ENCODE results near the gene MYADML2. TPM values are rescaled to one million over a fixed set of nuclear protein-coding genes. Genes with fewer than 3 reads are reported as not detected.

The MYADML2 gene, protein sequence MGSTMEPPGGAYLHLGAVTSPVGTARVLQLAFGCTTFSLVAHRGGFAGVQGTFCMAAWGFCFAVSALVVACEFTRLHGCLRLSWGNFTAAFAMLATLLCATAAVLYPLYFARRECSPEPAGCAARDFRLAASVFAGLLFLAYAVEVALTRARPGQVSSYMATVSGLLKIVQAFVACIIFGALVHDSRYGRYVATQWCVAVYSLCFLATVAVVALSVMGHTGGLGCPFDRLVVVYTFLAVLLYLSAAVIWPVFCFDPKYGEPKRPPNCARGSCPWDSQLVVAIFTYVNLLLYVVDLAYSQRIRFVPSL
- total RNA-seq = not detected

DNA sequence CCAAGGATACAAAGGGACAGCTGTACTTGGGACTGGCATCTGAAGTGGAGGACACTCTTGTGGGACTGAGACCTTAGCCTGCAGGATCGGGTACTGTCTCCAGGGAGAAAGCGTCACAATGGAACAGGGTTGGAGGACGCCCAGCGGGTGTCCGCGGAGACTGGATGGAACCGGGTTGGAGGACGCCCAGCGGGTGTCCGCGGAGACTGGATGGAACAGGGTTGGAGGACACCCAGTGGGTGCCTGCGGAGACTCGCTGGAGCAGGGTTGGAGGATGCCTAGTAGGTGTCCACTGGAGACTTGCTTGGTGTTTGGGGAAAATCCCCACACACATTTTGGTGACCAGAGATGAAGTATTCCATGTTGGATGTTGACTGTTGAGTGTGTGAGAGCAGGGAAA, at the start of gene MYADML2:
TSS of gene MYADML2 (minus strand) at position 45 of the 400 bp plus-strand sequence. CDS start 5,492 bp downstream, outside the sequence.
- DNase-seq = no peak
- Mint-ChIP-seq H3K4me3 (no peak within 1 kb of the TSS), H3K9me3 (ENCODE audit: low read depth) (no peaks in the 10 kb centered on the region), H3K27ac (no peak within 1 kb of the TSS), H3K36me3 (no peaks in the 10 kb centered on the region), H3K27me3 (peaks cover 8% of the 10 kb centered on the region), H3K4me1 (no peaks in the 10 kb centered on the region)
- ATAC-seq = no peak
- CTCF ChIA-PET = interaction anchor here (1.9 kb wide), 1 partner anchor 12 kb away, joined by 5 read pairs; no protein-coding TSS in a partner anchor

DNA sequence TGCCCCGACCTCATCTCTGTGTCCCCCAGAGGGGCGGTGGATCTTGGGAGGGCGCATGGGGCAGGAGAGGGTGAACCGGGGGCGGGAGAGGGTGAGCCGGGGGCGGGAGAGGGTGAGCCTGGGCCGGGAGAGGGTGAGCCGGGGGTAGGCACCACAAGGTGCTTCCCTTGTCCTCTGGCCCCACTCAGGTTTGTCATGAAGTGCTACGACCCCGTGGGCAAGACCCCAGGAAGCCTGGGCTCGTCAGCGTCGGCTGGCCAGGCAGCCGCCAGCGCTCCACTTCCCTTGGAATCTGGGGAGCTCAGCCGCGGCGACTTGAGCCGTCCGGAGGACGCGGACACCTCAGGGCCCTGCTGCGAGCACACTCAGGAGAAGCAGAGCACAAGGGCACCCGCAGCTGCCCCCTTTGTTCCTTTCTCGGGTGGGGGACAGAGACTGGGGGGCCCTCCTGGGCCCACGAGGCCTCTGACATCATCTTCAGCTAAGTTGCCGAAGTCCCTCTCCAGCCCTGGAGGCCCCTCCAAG, 49.3 kb upstream of the MYADML2 start:
- no peaks in the 10 kb centered on the region for H3K4me1 Mint-ChIP-seq
- no peaks in the 10 kb centered on the region for H3K9me3 Mint-ChIP-seq (ENCODE audit: low read depth)
- CTCF ChIA-PET = interaction anchor here (1.4 kb wide), 1 partner anchor 37 kb away, joined by 6 read pairs; no protein-coding TSS in a partner anchor
- H3K36me3 Mint-ChIP-seq = no peaks in the 10 kb centered on the region
- no peaks in the 10 kb centered on the region for H3K27me3 Mint-ChIP-seq
- H3K4me3 Mint-ChIP-seq = no peak overlapping the region
- no peak for ATAC-seq
- H3K27ac Mint-ChIP-seq = no peak overlapping the region
- DNase-seq = no peak

DNA sequence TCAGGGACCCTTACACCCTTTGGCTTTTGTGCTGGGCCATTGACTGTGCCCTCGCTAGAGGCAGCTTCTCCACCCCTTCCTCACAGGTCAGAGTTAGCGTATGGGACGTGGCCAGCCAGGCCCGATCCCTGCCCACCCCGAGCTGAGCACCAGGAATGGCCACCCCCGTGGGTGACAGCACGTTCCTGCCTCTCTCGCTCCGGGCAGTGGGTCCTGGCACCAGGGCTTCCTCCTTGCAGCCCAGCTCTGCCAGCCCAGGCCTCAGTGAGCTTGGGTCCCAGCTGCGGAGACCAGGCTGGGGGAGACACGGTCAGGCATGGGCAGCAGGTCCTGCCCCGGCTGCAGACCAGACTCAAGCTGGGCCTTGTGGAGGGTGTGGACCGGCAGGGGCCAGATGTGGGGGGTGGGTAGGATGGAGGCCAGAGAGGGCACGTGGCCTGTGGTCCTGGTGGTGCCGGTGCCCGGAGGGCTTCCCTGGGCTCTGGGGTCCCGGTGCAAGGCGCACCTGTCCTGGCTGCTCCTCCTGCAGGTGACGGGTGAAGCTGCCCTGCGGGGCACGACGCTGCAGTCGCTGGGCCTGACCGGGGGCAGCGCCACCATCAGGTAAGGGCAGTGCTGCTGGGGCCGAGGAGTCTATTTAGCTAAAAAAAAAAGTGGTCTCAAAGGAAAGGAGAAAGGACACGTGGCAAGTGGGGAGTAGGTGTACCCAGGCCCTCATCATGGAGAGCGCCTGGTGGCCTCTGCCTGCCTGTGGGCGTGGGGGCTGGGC, 48.6 kb upstream of the MYADML2 start:
- DNase-seq (no peak), ATAC-seq (no peak)
- no peak overlapping the region for H3K27ac Mint-ChIP-seq
- no peak overlapping the region for H3K4me3 Mint-ChIP-seq
- H3K36me3 Mint-ChIP-seq = no peaks in the 10 kb centered on the region
- H3K27me3 Mint-ChIP-seq = no peaks in the 10 kb centered on the region
- H3K9me3 Mint-ChIP-seq (ENCODE audit: low read depth) = no peaks in the 10 kb centered on the region
- H3K4me1 Mint-ChIP-seq = no peaks in the 10 kb centered on the region
- CTCF ChIA-PET = no interaction called here

DNA sequence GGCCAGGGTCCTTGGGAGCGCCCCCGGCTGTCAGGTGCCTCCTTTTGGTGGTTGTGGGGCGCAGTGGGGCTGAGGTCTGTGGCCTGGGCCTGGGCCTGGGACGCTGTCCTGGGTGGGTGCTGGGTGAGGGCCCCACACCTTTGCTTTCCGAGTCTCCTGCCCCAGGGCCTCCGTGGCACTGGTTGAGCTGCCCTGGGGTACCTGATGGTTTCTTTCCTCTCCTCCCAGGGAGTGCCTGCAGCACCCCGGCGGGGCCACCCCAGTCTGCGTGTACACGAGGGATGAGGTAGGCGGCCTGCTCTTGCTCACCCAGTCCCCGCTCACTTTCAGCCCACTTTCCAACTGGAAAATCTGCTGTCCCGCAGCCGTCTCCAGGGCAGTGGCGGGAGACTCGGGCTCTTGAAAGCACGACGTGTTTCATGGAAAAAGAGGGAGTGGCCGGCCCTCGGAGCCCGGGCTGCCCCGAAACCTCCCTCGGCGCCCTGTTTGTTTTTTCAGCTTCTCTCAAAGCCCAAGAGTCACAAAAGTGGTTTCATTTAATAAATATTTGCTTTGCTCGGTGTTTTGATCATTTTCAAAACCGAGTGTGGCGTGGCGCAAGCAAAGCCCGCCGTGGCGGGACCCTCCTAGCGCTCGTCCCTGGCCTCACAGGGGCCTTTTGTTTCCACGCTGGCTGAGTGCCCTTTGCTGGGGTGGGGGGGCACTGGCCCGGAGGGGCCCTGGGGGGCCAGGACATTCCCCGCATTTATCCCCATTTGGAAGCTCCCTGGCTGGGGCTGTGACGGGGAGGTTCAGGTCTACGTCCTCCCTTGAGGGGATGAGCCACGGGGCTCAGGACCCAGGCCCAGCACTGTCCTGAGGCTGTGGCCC, 47.8 kb upstream of the MYADML2 start:
- no peaks in the 10 kb centered on the region for H3K27me3 Mint-ChIP-seq
- no peak for ATAC-seq

DNA sequence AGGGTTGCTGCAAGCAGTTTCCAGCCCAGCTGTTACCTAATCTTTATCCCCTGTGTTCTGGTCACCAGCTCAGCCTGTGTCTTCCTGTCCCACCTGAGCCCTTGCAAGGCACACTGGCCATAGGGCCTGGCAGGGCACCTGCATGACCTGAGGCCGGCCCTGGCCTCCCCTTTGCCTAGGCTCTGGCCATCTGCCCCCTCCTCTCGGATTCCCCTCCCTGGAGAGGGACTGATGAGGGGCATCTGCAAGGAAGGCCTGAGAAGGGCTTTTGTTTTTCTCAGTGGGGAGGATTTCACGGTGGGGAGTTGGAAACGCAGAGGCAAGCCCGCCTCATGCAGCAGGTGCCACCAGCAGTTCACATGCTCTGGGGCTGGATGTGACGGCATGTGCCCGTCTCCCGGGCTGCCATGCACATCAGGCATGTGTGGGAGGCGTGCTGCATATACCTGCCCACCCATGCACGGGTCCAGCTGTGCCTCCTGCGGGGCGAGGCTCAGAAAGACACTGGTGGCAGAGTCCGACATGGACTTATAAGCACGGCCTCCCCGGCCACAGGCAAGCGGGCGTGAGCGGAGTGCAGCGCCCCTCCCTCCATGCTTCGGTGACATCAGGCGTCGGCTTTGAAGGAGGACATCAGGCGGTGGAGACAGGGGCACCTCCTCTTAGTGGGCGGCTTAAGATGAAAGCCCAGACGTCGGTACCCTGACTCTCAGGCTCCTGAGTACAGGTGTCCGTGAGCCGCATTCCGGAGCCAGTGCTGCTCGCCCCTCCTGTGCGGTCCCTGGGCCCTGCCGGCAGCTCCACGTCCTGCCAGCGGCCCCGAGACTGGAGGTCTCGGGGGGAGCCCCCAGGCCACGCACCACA, 46.9 kb upstream of the MYADML2 start:
- Mint-ChIP-seq H3K27me3 (no peaks in the 10 kb centered on the region), H3K9me3 (ENCODE audit: low read depth) (no peaks in the 10 kb centered on the region), H3K36me3 (no peaks in the 10 kb centered on the region), H3K4me1 (no peaks in the 10 kb centered on the region), H3K4me3 (no peak overlapping the region), H3K27ac (no peak overlapping the region)
- ATAC-seq = no peak
- DNase-seq = no peak
- CTCF ChIA-PET = no interaction called here

More for the DNA sequence above, 47.8 kb upstream of the MYADML2 start:
- CTCF ChIA-PET = no interaction called here
- H3K27ac Mint-ChIP-seq = no peak overlapping the region
- no peak overlapping the region for H3K4me3 Mint-ChIP-seq
- no peaks in the 10 kb centered on the region for H3K36me3 Mint-ChIP-seq
- DNase-seq = no peak
- no peaks in the 10 kb centered on the region for H3K4me1 Mint-ChIP-seq
- no peaks in the 10 kb centered on the region for H3K9me3 Mint-ChIP-seq (ENCODE audit: low read depth)

DNA sequence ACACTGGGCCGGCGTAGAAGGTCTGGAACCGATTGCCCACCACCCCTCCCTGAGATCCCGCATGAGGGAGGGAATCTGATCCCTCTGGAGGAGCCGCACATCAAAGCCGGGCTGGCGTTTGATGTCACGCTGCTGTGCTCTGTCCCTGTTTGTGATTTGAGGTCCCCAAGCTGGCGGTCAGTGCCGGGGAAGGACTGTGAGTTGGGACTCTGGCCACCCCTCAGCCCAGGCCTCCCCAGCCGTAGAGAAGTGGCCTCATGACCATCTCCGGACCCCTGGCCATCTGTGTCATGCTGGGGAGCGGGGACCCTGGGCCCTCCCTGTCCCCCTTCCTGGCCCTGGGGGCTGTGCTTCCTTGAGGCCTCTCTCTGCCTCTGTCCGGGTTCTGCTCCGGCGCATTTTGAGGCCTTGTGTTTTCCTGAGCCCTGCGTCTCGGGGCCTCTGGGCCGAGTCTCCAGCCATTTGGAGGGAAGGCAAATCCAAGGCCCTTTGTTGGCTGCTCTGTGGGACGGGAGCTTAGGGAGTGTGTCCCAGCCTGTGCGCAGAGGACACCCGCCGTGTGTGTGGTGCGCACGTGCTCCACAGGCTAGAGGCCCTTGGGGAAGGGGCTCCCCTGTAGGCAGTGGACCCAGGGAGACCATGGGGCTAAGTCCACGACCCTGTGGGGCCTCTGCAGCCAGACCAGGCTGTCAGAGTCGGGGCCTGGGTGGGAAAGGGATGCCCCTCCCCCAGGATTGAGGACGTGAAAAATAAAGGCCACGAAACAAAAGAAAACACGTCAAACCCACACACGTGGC, 45.5 kb upstream of the MYADML2 start:
- no peak overlapping the region for H3K27ac Mint-ChIP-seq
- H3K36me3 Mint-ChIP-seq = no peaks in the 10 kb centered on the region
- H3K9me3 Mint-ChIP-seq (ENCODE audit: low read depth) = no peaks in the 10 kb centered on the region
- no peak for ATAC-seq
- CTCF ChIA-PET = no interaction called here
- H3K27me3 Mint-ChIP-seq = no peaks in the 10 kb centered on the region
- DNase-seq = no peak
- H3K4me1 Mint-ChIP-seq = no peaks in the 10 kb centered on the region
- H3K4me3 Mint-ChIP-seq = no peak overlapping the region

DNA sequence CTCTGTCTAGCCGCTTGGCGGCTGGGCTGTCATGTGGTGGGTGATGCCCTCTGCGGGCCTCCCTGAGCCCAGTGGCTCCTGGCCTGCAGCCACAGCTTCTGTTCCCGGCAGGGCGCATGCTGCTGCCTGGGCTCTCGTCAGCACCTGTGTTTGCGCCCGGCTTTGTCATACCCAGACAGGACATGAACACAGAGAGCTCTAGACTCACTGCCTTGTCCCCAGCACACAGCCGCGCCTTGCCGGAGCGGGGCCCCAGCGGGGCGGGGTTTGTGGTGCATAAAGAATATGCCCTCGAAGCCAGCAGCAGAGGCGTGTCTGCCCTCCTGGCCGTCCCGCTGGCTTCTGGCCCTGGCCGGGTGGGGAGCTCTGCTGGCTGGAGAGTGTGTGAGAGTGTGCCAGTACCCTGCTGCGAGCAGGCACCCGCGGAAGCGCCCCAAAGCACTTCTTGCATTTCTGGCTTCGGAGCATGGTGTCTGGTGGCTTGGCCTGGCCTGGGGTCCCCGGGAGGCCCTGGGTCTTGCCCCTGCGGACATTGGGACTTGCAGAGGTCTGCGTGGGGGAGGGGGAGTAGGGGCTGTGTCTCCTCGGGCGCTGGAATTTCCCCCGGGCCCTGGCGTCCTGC, 44.8 kb upstream of the MYADML2 start:
- no peaks in the 10 kb centered on the region for H3K27me3 Mint-ChIP-seq
- H3K36me3 Mint-ChIP-seq = no peaks in the 10 kb centered on the region
- ATAC-seq = no peak
- CTCF ChIA-PET = interaction anchor here (0.5 kb wide), 1 partner anchor 139 kb away, joined by 5 read pairs; no protein-coding TSS in a partner anchor
- H3K9me3 Mint-ChIP-seq (ENCODE audit: low read depth) = no peaks in the 10 kb centered on the region
- H3K27ac Mint-ChIP-seq = no peak overlapping the region
- no peak for DNase-seq
- H3K4me3 Mint-ChIP-seq = no peak overlapping the region
- no peaks in the 10 kb centered on the region for H3K4me1 Mint-ChIP-seq

DNA sequence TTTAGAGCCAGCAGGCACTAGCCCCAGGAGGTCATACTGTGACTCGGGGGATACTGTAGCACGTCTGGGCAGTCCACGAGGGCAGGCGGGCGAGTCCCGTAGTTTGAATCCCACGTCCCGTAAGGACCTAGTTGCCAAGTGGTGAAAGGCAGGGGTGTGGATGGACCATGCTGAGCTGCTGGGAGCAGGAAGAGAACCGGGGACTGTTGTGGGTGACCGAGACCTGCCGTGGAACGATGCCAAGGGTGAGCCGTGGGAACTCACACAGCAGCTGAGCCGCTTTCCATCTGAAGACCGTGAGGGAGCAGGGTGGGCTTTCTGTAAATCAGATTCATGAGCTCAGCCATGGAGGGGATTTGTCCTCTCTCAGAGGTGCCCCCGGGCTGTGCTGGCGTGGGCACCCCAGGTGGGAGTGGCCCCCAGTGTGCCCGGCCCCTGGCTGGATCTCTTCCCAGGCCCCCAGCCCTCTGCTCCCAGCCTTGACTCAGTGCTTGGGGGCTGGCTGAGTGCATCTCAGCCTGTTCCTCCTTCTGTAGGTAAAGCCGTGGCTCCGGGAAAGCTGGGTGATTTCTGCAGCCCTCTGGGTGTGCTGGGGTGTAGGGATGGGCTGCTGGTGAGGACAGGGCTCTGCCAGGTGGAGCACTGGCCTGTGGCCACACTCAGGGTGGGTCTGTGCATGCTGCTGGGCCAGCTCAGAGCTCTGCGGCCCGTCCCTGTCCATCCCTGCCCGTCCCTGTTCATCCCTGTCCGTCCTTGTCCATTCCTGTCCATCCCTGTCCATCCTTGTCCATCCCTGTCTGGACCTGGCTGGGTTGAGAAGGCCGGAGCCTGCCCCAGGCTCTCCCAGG, 44.0 kb upstream of the MYADML2 start:
- H3K27ac Mint-ChIP-seq = no peak overlapping the region
- no peaks in the 10 kb centered on the region for H3K9me3 Mint-ChIP-seq (ENCODE audit: low read depth)
- ATAC-seq (no peak), DNase-seq (no peak)
- no peaks in the 10 kb centered on the region for H3K4me1 Mint-ChIP-seq
- no peaks in the 10 kb centered on the region for H3K27me3 Mint-ChIP-seq
- no peaks in the 10 kb centered on the region for H3K36me3 Mint-ChIP-seq
- CTCF ChIA-PET = interaction anchor here (0.5 kb wide), 1 partner anchor 139 kb away, joined by 5 read pairs; no protein-coding TSS in a partner anchor
- no peak overlapping the region for H3K4me3 Mint-ChIP-seq

DNA sequence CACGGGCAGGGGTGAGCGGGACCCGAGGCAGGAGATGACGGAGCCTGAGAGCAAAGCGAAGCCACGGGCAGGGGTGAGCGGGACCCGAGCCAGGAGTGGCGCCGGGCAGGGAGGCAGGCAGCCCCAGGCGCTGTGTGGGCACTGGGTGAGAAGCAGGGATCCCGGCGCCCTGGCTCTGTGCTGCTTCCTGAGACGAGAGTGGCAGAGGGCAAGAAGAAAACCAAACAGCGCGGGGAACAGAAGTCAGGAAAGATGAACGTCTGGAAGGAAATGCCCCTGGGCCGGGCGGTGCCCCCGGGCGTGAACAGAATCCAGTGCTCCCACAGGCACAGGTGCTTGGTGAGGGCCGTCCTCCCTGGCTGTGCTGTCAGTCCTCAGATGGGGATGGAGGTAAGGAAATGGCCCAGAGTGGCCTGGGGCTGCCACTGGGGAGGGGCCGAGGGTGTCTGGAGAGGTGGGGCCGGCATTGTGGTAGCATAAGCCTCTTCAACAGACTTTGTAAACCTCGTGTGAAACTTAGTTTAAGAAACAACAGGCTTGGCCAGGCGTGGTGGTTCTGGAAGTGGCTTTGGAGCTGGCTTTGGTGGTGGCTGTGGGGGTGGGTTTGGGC, 40.2 kb upstream of the MYADML2 start:
- no peaks in the 10 kb centered on the region for H3K9me3 Mint-ChIP-seq (ENCODE audit: low read depth)
- no peaks in the 10 kb centered on the region for H3K27me3 Mint-ChIP-seq
- ATAC-seq = no peak
- H3K36me3 Mint-ChIP-seq = peaks cover 8% of the 10 kb centered on the region
- no peaks in the 10 kb centered on the region for H3K4me1 Mint-ChIP-seq
- CTCF ChIA-PET = interaction anchor here (0.7 kb wide), 1 partner anchor 133 kb away, joined by 3 read pairs; no protein-coding TSS in a partner anchor
- no peak overlapping the region for H3K27ac Mint-ChIP-seq
- DNase-seq = no peak
- no peak overlapping the region for H3K4me3 Mint-ChIP-seq

DNA sequence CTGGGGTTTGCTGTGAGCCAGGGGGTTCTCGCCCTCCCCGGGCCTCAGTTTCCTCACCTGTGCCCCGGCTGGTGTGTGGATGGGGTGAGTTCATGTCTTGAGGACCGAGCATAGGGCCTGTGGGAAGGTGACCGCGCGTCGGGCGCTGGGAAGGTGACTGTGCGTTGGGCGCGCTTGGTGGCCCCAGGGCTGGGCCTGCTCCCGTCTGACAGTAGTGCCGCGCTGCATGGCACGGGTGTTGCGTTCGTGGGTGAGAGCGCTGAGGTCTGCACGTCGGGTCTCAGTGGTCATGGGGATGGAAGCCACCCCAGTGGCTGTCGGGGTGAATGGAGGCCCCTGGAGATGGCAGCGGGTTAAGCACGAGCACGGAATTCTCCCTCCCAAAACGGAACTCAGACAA, 39.6 kb upstream of the MYADML2 start:
- Mint-ChIP-seq H3K9me3 (ENCODE audit: low read depth) (no peaks in the 10 kb centered on the region), H3K4me1 (peaks cover under 1% of the 10 kb centered on the region), H3K27me3 (no peaks in the 10 kb centered on the region), H3K27ac (no peak overlapping the region), H3K4me3 (no peak overlapping the region), H3K36me3 (peaks cover 8% of the 10 kb centered on the region)
- DNase-seq (no peak), ATAC-seq (no peak)
- CTCF ChIA-PET = interaction anchor here (1.6 kb wide), 1 partner anchor 33 kb away, joined by 10 read pairs; no protein-coding TSS in a partner anchor

All from activated CD8-positive, alpha-beta memory T cell treated with anti-CD3 and anti-CD28 coated beads, Interleukin-2, amount 10 ng/mL, durations not matched to agents 7 days and 5 days (primary cell).